Panc1 (cell line): ENCODE measurements around the gene COX5A.
"Not testable (repeated sequence)": the region's sequence is repeated elsewhere in the genome, so short reads cannot be mapped to it uniquely, and the experiment has no call there.

Source experiments
- TCF7L2 ChIP-seq: IDR thresholded peaks from 2 replicates; pipeline ENCODE4 v1.6.1; 2011; ENCODE audit warnings: mild to moderate bottlenecking, low read depth, low read length, inconsistent platforms
- TF ChIP-seq, protein P1 (sequence below): fragments of 450-650 bp; IDR thresholded peaks from 2 replicates; pipeline ENCODE4 v1.5.1; 2017; ENCODE audit warnings: mild to moderate bottlenecking

DNA sequence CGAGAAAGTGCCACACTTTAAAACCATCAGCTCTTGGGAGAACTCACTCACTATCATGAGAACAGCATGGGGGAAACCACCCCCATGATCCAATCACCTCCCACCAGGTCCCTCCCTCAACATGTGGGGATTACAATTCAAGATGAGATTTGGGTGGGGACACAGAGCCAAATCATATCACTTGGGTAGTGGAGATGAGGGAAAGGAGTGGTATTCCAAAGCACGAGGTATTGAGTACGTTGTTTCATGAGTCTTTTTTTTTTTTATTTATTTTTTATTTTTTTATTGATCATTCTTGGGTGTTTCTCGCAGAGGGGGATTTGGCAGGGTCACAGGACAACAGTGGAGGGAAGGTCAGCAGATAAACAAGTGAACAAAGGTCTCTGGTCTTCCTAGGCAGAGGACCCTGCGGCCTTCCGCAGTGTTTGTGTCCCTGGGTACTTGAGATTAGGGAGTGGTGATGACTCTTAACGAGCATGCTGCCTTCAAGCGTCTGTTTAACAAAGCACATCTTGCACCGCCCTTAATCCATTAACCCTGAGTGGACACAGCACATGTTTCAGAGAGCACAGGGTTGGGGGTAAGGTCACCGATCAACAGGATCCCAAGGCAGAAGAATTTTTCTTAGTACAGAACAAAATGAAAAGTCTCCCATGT is 50.2 kb downstream of the COX5A start:
- TF ChIP-seq, protein P1, sequence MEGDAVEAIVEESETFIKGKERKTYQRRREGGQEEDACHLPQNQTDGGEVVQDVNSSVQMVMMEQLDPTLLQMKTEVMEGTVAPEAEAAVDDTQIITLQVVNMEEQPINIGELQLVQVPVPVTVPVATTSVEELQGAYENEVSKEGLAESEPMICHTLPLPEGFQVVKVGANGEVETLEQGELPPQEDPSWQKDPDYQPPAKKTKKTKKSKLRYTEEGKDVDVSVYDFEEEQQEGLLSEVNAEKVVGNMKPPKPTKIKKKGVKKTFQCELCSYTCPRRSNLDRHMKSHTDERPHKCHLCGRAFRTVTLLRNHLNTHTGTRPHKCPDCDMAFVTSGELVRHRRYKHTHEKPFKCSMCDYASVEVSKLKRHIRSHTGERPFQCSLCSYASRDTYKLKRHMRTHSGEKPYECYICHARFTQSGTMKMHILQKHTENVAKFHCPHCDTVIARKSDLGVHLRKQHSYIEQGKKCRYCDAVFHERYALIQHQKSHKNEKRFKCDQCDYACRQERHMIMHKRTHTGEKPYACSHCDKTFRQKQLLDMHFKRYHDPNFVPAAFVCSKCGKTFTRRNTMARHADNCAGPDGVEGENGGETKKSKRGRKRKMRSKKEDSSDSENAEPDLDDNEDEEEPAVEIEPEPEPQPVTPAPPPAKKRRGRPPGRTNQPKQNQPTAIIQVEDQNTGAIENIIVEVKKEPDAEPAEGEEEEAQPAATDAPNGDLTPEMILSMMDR, result not testable (repeated sequence)
- TF ChIP-seq TCF7L2, result not testable (repeated sequence)
